SK-N-SH treated with all-trans-retinoic acid at 6 μM for 48 hours (cell line): ENCODE results near the gene PYY.
"Not testable (repeated sequence)": the region's sequence is repeated elsewhere in the genome, so short reads cannot be mapped to it uniquely, and the experiment has no call there.

ENCODE experiments used
- ATAC-seq: fragments of 200-7000 bp; cut with Tn5 transposase; 3 replicates; pipeline ENCODE4 v1.9.1; 2020; ENCODE audit warnings: mild to moderate bottlenecking, moderate library complexity
- ARNTL ChIP-seq: fragments of 450-650 bp; formaldehyde crosslinking; IDR thresholded peaks from 2 replicates; pipeline ENCODE4 v1.5.0; 2020; ENCODE audit warnings: low read depth, mild to moderate bottlenecking, moderate library complexity, borderline replicate concordance
- BACH2 ChIP-seq: fragments of 250-450 bp; sonication (Bioruptor Pico); IDR thresholded peaks from 2 replicates; pipeline ENCODE4 v1.9.0; 2021; ENCODE audit warnings: mild to moderate bottlenecking, borderline replicate concordance
- CREB5 ChIP-seq: fragments of 250-450 bp; sonication (Bioruptor Pico); IDR thresholded peaks from 2 replicates; pipeline ENCODE4 v1.5.1; 2020; ENCODE audit warnings: low read depth, mild to moderate bottlenecking, moderate library complexity
- CSDC2 ChIP-seq: fragments of 250-450 bp; sonication (Bioruptor Pico); IDR thresholded peaks from 2 replicates; pipeline ENCODE4 v1.5.0; 2020; ENCODE audit warnings: mild to moderate bottlenecking, moderate library complexity
- CSRNP3 ChIP-seq: fragments of 250-450 bp; sonication (Bioruptor Pico); IDR thresholded peaks from 2 replicates; pipeline ENCODE4 v1.5.1; 2021; ENCODE audit warnings: mild to moderate bottlenecking, moderate library complexity
- ESRRG ChIP-seq: fragments of 250-450 bp; sonication (Bioruptor Pico); IDR thresholded peaks from 2 replicates; pipeline ENCODE4 v1.6.1; 2021; ENCODE audit warnings: mild to moderate bottlenecking
- GLIS3 ChIP-seq: fragments of 250-450 bp; sonication (Bioruptor Pico); IDR thresholded peaks from 2 replicates; pipeline ENCODE4 v1.5.0; 2020; ENCODE audit warnings: mild to moderate bottlenecking, moderate library complexity
- ISL1 ChIP-seq: fragments of 250-450 bp; sonication (Bioruptor Pico); IDR thresholded peaks from 2 replicates; pipeline ENCODE4 v2.1.2; 2022; ENCODE audit warnings: mild to moderate bottlenecking, moderate library complexity
- OSR1 ChIP-seq: fragments of 250-450 bp; sonication (Bioruptor Pico); IDR thresholded peaks from 2 replicates; pipeline ENCODE4 v1.8.0; 2022; ENCODE audit warnings: moderate library complexity, mild to moderate bottlenecking, inconsistent platforms
- PATZ1 ChIP-seq: fragments of 250-450 bp; sonication (Bioruptor Pico); IDR thresholded peaks from 2 replicates; pipeline ENCODE4 v1.8.0; 2020; ENCODE audit warnings: mild to moderate bottlenecking, moderate library complexity, borderline replicate concordance
- POU6F1 ChIP-seq: fragments of 250-450 bp; sonication (Bioruptor Pico); IDR thresholded peaks from 2 replicates; pipeline ENCODE4 v1.8.0; 2021; ENCODE audit warnings: low read depth, mild to moderate bottlenecking, moderate library complexity, borderline replicate concordance
- PPARA ChIP-seq: fragments of 250-450 bp; sonication (Bioruptor Pico); IDR thresholded peaks from 2 replicates; pipeline ENCODE4 v1.5.0; 2020; ENCODE audit warnings: mild to moderate bottlenecking, borderline replicate concordance
- RARB ChIP-seq: fragments of 250-450 bp; sonication (Bioruptor Pico); IDR thresholded peaks from 2 replicates; pipeline ENCODE4 v1.8.0; 2021; ENCODE audit warnings: mild to moderate bottlenecking, moderate library complexity
- SNAI2 ChIP-seq: fragments of 250-450 bp; sonication (Bioruptor Pico); IDR thresholded peaks from 2 replicates; pipeline ENCODE4 v1.5.0; 2020; ENCODE audit warnings: mild to moderate bottlenecking, moderate library complexity
- TOX ChIP-seq: fragments of 250-450 bp; sonication (Bioruptor Pico); IDR thresholded peaks from 2 replicates; pipeline ENCODE4 v1.8.0; 2021; ENCODE audit warnings: mild to moderate bottlenecking, moderate library complexity, borderline replicate concordance
- TSHZ2 ChIP-seq: fragments of 250-450 bp; sonication (Bioruptor Pico); IDR thresholded peaks from 2 replicates; pipeline ENCODE4 v1.5.0; 2020; ENCODE audit warnings: mild to moderate bottlenecking, moderate library complexity
- ZC3H10 ChIP-seq: fragments of 250-450 bp; sonication (Bioruptor Pico); IDR thresholded peaks from 2 replicates; pipeline ENCODE4 v1.5.1; 2021; ENCODE audit warnings: mild to moderate bottlenecking, moderate library complexity
- ZFP3 ChIP-seq: fragments of 250-450 bp; sonication (Bioruptor Pico); IDR thresholded peaks from 2 replicates; pipeline ENCODE4 v1.5.0; 2020; ENCODE audit warnings: mild to moderate bottlenecking, moderate library complexity
- ZNF565 ChIP-seq: fragments of 450-650 bp; formaldehyde crosslinking; conservative IDR thresholded peaks from 2 replicates; pipeline ENCODE4 v1.5.0; 2020; ENCODE audit warnings: low read depth, mild to moderate bottlenecking, moderate library complexity
- ZNF8 ChIP-seq: fragments of 450-650 bp; formaldehyde crosslinking; IDR thresholded peaks from 2 replicates; pipeline ENCODE4 v1.5.0; 2020; ENCODE audit warnings: mild to moderate bottlenecking, moderate library complexity

PYY gene

GRCh38 chr17:43932357-43932756, 21.4 kb downstream of the PYY start:
- ATAC-seq: no peak
- TF ChIP-seq PATZ1 (CRISPR knock-in tag): no peak

GRCh38 chr17:43931062-43931571, 22.6 kb downstream of the PYY start:
- ATAC-seq: no peak
- TF ChIP-seq GLIS3 (CRISPR knock-in tag): no peak
- no peak for TF ChIP-seq CREB5 (CRISPR knock-in tag)
- TF ChIP-seq ZNF8 (CRISPR knock-in tag): no peak
- TF ChIP-seq BACH2: no peak
- no peak for TF ChIP-seq ZFP3 (CRISPR knock-in tag)
- no peak for TF ChIP-seq ZNF565 (CRISPR knock-in tag)
- no peak for TF ChIP-seq ARNTL (CRISPR knock-in tag)
- no peak for TF ChIP-seq ISL1 (CRISPR knock-in tag)
- no peak for TF ChIP-seq ZC3H10 (CRISPR knock-in tag)
- no peak for TF ChIP-seq CSRNP3
- TF ChIP-seq TSHZ2 (CRISPR knock-in tag): no peak
- TF ChIP-seq RARB (CRISPR knock-in tag): no peak
- TF ChIP-seq OSR1: no peak
- no peak for TF ChIP-seq TOX
- no peak for TF ChIP-seq CSDC2
- no peak for TF ChIP-seq POU6F1 (CRISPR knock-in tag)

- TF ChIP-seq SNAI2 (CRISPR knock-in tag) (no peak), ESRRG (no peak), RARB (CRISPR knock-in tag) (no peak), POU6F1 (CRISPR knock-in tag) (no peak), CSDC2 (no peak), PPARA (CRISPR knock-in tag) (no peak)
- no peak for ATAC-seq
These were observed 25.1 kb downstream of the PYY start for GRCh38 chr17:43928609-43929008.

GRCh38 chr17:43927929-43928328, 25.8 kb downstream of the PYY start:
- not testable (repeated sequence) for ATAC-seq
